Left ventricle myocardium inferior (tissue), 1 donor: ENCODE measurements around the gene VIL1. TPM values are rescaled to one million over a fixed set of nuclear protein-coding genes. Genes with fewer than 3 reads are reported as not detected.

Experiments
- DNase-seq: peaks from one replicate; pipeline ENCODE4 v3.0.0-alpha.2; 2020
- H3K27ac ChIP-seq: fragments of 200-600 bp; replicated peaks from 2 replicates; pipeline ENCODE4 v1.8.0; 2021
- H3K27me3 ChIP-seq: fragments of 200-600 bp; 2 replicates; pipeline ENCODE4 v1.8.0; 2021; ENCODE audit warnings: low read depth
- H3K36me3 ChIP-seq: fragments of 200-600 bp; 2 replicates; pipeline ENCODE4 v1.8.0; 2021
- H3K4me1 ChIP-seq: fragments of 200-600 bp; 2 replicates; pipeline ENCODE4 v1.8.0; 2021
- H3K4me3 ChIP-seq: fragments of 200-600 bp; 2 replicates; pipeline ENCODE4 v1.8.0; 2021; ENCODE audit warnings: mild to moderate bottlenecking, moderate library complexity
- H3K9me3 ChIP-seq: fragments of 200-600 bp; replicated peaks from 2 replicates; pipeline ENCODE4 v1.8.0; 2021
- CTCF ChIP-seq: fragments of 200-600 bp; IDR thresholded peaks from 2 replicates; pipeline ENCODE4 v1.8.0; 2021; ENCODE audit warnings: antibody characterized with exemption, mild to moderate bottlenecking, borderline replicate concordance
- intact Hi-C: fragments of 100-400 bp; cut with micrococcal nuclease; formaldehyde crosslinking; loops from one replicate; pipeline ENCODE4 v1.11.0; 2022
- total RNA-seq: library from RNA; stranded (reverse); fragmentation: NEBNext Ultra II Directional; extraction: Animal tissue kit (Norgen Biotek cat#: 25700); gene quantifications from one replicate; pipeline ENCODE4 v1.2.1, GENCODE V29; 2021
- donor health status: DM: no; HTN: yes; CAD: no; lungs with severe emphysema.

Gene VIL1
- total RNA-seq, 1 donor from 2014 or later, result not detected

- Histone ChIP-seq H3K4me3 (no peak overlapping the region), H3K36me3 (no peaks in the 10 kb centered on the region), H3K9me3 (no peaks in the 10 kb centered on the region), H3K4me1 (no peaks in the 10 kb centered on the region), H3K27ac (no peak overlapping the region), H3K27me3 (no peaks in the 10 kb centered on the region)
- DNase-seq, result no peak
- intact Hi-C loops, result no loop called here
- no peak for TF ChIP-seq CTCF
These were observed 43.7 kb upstream of the VIL1 start for GRCh38 chr2:218375212-218375611.

DNA sequence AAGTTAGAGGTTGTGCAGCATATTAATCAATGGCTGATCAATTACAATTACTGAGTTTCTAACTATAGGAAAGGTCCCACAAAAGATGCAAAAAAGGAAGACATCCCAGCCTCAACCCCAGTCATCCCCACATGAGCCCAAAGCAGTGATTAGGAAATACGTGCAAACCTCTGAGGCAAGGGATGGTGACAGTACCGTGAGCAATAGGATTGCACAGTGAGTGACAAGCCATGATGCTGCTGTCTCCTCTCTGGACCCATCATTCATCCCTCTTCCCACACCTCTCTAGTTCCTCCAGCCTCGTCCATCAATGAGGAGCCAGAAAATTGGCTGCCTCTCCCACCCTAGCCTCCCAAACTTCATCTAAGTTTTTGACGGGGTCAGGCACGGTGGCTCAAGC lies 40.9 kb upstream of the VIL1 start:
- no peaks in the 10 kb centered on the region for H3K4me1 ChIP-seq
- no peak overlapping the region for H3K4me3 ChIP-seq
- H3K9me3 ChIP-seq, result no peaks in the 10 kb centered on the region
- no peaks in the 10 kb centered on the region for H3K36me3 ChIP-seq
- no peak for TF ChIP-seq CTCF
- H3K27me3 ChIP-seq, result no peaks in the 10 kb centered on the region
- intact Hi-C loops, result no loop called here
- no peak for DNase-seq
- no peak overlapping the region for H3K27ac ChIP-seq

DNA sequence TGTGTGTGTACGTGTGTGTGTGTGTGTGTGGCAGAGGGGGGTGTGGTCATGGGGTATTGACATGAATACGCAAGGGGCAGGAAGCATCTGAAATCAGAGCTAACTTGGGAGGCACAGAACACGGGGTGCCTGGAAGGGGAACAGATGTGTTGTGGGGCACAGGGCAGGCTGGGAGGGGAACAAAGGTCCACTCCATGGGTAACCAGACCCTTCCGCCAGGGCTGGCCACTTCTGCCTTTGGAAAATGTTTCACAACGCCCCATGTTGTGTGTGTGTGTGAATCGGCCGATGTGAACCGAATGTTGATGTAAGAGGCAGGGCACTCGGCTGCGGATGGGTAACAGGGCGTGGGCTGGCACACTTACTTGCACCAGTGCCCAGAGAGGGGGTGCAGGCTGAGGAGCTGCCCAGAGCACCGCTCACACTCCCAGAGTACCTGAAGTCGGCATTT lies 37.0 kb upstream of the VIL1 start, which contains the start of gene SLC11A1:
Gene SLC11A1, plus strand, starts transcription at position 358 of the 451 bp plus-strand sequence. CDS start 96 bp downstream, outside the sequence.
- H3K27me3 ChIP-seq, result no peaks in the 10 kb centered on the region
- peak; percentile 65 for DNase-seq
- no peaks in the 10 kb centered on the region for H3K36me3 ChIP-seq
- TF ChIP-seq CTCF, result no peak
- peak within 1 kb of the TSS; percentile 6 for H3K4me3 ChIP-seq
- H3K27ac ChIP-seq, result peak within 1 kb of the TSS; percentile 5
- peaks cover under 1% of the 10 kb centered on the region for H3K4me1 ChIP-seq
- no peaks in the 10 kb centered on the region for H3K9me3 ChIP-seq
- intact Hi-C loops, result no loop called here

- no peak for DNase-seq
- peak overlapping the region; percentile 6 for H3K4me3 ChIP-seq
- no peaks in the 10 kb centered on the region for H3K27me3 ChIP-seq
- peaks cover 8% of the 10 kb centered on the region for H3K4me1 ChIP-seq
- H3K36me3 ChIP-seq, result no peaks in the 10 kb centered on the region
- H3K9me3 ChIP-seq, result no peaks in the 10 kb centered on the region
- intact Hi-C loops, result no loop called here
- no peak for TF ChIP-seq CTCF
- H3K27ac ChIP-seq, result peak overlapping the region; percentile 5
These were observed 36.1 kb upstream of the VIL1 start for GRCh38 chr2:218382785-218383184.

- Histone ChIP-seq H3K4me3 (no peak overlapping the region), H3K27ac (no peak overlapping the region), H3K36me3 (no peaks in the 10 kb centered on the region), H3K27me3 (no peaks in the 10 kb centered on the region), H3K9me3 (no peaks in the 10 kb centered on the region), H3K4me1 (peaks cover 17% of the 10 kb centered on the region)
- intact Hi-C loops, result no loop called here
- TF ChIP-seq CTCF, result no peak
- no peak for DNase-seq
These were observed 34.9 kb upstream of the VIL1 start for GRCh38 chr2:218383892-218384519.
